ENCODE measurements around the gene AMD1.

The AMD1 gene

DNA sequence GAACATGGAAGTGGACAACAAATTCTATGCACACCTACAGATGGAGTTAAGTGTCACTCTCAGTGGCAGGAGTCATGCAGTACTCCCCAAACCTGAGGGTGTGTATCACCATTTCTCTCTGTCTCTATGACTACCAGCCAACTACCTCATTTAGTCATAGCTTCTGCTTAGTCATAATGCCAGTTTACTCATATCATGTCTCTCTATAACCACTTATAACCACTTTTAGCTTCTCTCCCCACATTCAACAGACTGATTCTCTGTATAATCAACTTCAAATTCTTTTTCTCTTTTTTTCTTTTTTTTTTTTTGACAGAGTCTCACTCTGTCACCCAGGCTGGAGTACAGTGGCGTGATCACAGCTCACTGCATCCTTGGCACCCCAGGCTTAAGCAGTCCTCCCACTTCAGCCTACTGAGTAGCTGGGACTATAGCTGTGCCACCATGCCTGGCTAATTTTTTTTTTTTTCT is 70.1 kb downstream of the AMD1 start:
- no peak for DNase-seq
